Neural progenitor cell (in vitro differentiated cells): Measurements from ENCODE around the gene ERC2. TPM values are rescaled to one million over a fixed set of nuclear protein-coding genes. Genes with fewer than 3 reads are reported as not detected.

Experiments used
- DNase-seq: peaks from one replicate; pipeline ENCODE4 v3.0.0-alpha.2; 2016; ENCODE audit warnings: low spot score
- H2AFZ ChIP-seq: fragments of 200-600 bp; sonication (generic); replicated peaks from 2 replicates; pipeline ENCODE4 v1.6.1; 2016; ENCODE audit warnings: antibody characterized with exemption
- H3F3A ChIP-seq: fragments of 200-600 bp; sonication (generic); 2 replicates; pipeline ENCODE4 v1.6.1; 2016; ENCODE audit warnings: antibody characterized with exemption, low read depth
- H3K27ac ChIP-seq: fragments of 200-600 bp; sonication (generic); 2 replicates; pipeline ENCODE4 v1.5.1; 2016; ENCODE audit warnings: mild to moderate bottlenecking
- H3K27me3 ChIP-seq: fragments of 200-600 bp; sonication (generic); 2 replicates; pipeline ENCODE4 v1.6.1; 2016; ENCODE audit warnings: mild to moderate bottlenecking, moderate library complexity
- H3K36me3 ChIP-seq: fragments of 200-600 bp; sonication (generic); 2 replicates; pipeline ENCODE4 v1.5.1; 2016
- H3K4me1 ChIP-seq: fragments of 200-600 bp; sonication (generic); 2 replicates; pipeline ENCODE4 v1.6.1; 2016; ENCODE audit warnings: mixed run types
- H3K4me2 ChIP-seq: fragments of 200-600 bp; sonication (generic); 2 replicates; pipeline ENCODE4 v1.6.1; 2016
- H3K4me3 ChIP-seq: fragments of 200-600 bp; sonication (generic); 2 replicates; pipeline ENCODE4 v1.5.1; 2016
- H3K79me2 ChIP-seq: fragments of 200-600 bp; sonication (generic); 2 replicates; pipeline ENCODE4 v1.6.1; 2016; ENCODE audit warnings: low read depth
- H3K9ac ChIP-seq: fragments of 200-600 bp; sonication (generic); 2 replicates; pipeline ENCODE4 v1.6.1; 2016
- H3K9me3 ChIP-seq: fragments of 200-600 bp; sonication (generic); 2 replicates; pipeline ENCODE4 v1.5.1; 2016; ENCODE audit warnings: low read depth
- H4K20me1 ChIP-seq: fragments of 200-600 bp; sonication (generic); 2 replicates; pipeline ENCODE4 v1.6.1; 2016; ENCODE audit warnings: low read depth
- H3K27ac Mint-ChIP-seq: 3 replicates; pipeline ENCODE4 v1.8.0; 2021; ENCODE audit warnings: mixed read lengths
- H3K27me3 Mint-ChIP-seq: 2 replicates; pipeline ENCODE4 v1.8.0; 2022; ENCODE audit warnings: low read depth, mild to moderate bottlenecking, inconsistent platforms, moderate library complexity, mixed read lengths; ENCODE audit not compliant: insufficient read depth
- H3K36me3 Mint-ChIP-seq: 3 replicates; pipeline ENCODE4 v1.8.0; 2021; ENCODE audit warnings: mixed read lengths
- H3K4me1 Mint-ChIP-seq: 3 replicates; pipeline ENCODE4 v1.8.0; 2021; ENCODE audit warnings: mixed read lengths
- H3K4me3 Mint-ChIP-seq: 3 replicates; pipeline ENCODE4 v1.8.0; 2021; ENCODE audit warnings: mild to moderate bottlenecking, moderate library complexity, mixed read lengths
- H3K9me3 Mint-ChIP-seq: 3 replicates; pipeline ENCODE4 v1.8.0; 2020; ENCODE audit warnings: mixed read lengths
- EZH2 ChIP-seq: fragments of 200-600 bp; sonication (generic); IDR thresholded peaks from 2 replicates; pipeline ENCODE4 v1.6.1; 2017; ENCODE audit warnings: antibody characterized with exemption, mild to moderate bottlenecking, moderate library complexity
- EZH2phosphoT487 ChIP-seq: fragments of 200-600 bp; sonication (generic); IDR thresholded peaks from 2 replicates; pipeline ENCODE4 v1.6.1; 2017; ENCODE audit warnings: antibody characterized with exemption
- total RNA-seq: library from RNA; depleted of rRNA; stranded (reverse); fragments of >200 nt; gene quantifications from 2 replicates; pipeline ENCODE4 v1.2.3, GENCODE V29; 2015; ENCODE audit warnings: low replicate concordance
- TF ChIP-seq, protein P1 (sequence below): fragments of 200-600 bp; sonication (generic); IDR thresholded peaks from 2 replicates; pipeline ENCODE4 v1.5.1; 2017; ENCODE audit warnings: antibody characterized with exemption, mild to moderate bottlenecking

Gene ERC2
- total RNA-seq, 1 donor from 2014 or later, result 24.8 TPM

DNA sequence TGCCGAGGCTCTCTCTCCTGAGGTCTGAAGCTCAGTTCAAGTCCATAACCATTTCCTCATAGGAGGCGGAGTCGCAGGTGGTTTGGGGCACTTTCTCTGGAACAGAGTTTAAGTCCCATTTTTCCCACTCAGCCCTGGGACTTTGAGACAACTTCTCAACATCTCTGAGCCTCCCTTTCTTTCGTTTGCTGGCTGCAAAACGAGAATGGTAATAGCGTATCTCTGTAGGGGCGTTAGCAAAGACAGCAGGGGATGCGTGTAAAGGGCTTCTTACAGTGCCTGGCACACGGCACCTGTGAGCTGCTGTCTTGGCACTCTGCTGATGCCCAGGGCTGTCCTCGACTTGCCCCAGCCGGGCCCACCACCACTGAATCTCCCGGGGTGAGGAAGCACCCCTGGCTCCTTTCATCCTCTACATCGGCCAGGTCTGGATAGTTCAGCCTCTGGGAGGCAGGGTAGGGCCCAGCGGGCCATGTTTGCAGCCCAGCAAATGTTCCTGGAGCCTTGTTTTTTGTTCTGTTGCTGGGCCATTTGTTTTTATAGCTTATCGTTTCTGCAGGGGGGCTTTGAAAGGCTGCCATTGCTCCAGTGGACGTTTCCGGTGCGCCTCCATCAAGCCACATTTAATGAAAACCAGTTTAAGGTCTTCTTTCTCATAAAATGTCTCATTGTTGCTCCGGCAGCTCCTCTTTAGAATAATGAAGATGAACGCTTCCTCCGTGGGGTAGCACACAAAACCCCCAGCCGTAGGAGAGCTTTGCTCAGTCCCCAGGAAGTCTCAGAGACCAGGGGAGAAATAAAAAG is 921.2 kb downstream of the ERC2 start:
- Histone ChIP-seq H2AFZ (peak overlapping the region; percentile 44), H3K9me3 (no peaks in the 10 kb centered on the region), H3F3A (peaks cover 36% of the 10 kb centered on the region), H3K27ac (no peak overlapping the region), H3K79me2 (no peaks in the 10 kb centered on the region), H3K4me2 (peak overlapping the region; percentile 62), H3K4me3 (no peak overlapping the region), H3K9ac (no peak overlapping the region), H3K4me1 (peaks cover 29% of the 10 kb centered on the region), H3K27me3 (no peaks in the 10 kb centered on the region), H4K20me1 (no peaks in the 10 kb centered on the region), H3K36me3 (no peaks in the 10 kb centered on the region)
- Mint-ChIP-seq H3K27ac (peak overlapping the region; percentile 98), H3K36me3 (peaks cover 4% of the 10 kb centered on the region), H3K9me3 (peaks cover 6% of the 10 kb centered on the region), H3K4me1 (peaks cover 53% of the 10 kb centered on the region), H3K27me3 (peaks cover 7% of the 10 kb centered on the region), H3K4me3 (peak overlapping the region; percentile 57)
- no peak for DNase-seq
- TF ChIP-seq, protein P1, sequence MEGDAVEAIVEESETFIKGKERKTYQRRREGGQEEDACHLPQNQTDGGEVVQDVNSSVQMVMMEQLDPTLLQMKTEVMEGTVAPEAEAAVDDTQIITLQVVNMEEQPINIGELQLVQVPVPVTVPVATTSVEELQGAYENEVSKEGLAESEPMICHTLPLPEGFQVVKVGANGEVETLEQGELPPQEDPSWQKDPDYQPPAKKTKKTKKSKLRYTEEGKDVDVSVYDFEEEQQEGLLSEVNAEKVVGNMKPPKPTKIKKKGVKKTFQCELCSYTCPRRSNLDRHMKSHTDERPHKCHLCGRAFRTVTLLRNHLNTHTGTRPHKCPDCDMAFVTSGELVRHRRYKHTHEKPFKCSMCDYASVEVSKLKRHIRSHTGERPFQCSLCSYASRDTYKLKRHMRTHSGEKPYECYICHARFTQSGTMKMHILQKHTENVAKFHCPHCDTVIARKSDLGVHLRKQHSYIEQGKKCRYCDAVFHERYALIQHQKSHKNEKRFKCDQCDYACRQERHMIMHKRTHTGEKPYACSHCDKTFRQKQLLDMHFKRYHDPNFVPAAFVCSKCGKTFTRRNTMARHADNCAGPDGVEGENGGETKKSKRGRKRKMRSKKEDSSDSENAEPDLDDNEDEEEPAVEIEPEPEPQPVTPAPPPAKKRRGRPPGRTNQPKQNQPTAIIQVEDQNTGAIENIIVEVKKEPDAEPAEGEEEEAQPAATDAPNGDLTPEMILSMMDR, result no peak
- TF ChIP-seq EZH2phosphoT487, result no peak
- no peak for TF ChIP-seq EZH2

DNA sequence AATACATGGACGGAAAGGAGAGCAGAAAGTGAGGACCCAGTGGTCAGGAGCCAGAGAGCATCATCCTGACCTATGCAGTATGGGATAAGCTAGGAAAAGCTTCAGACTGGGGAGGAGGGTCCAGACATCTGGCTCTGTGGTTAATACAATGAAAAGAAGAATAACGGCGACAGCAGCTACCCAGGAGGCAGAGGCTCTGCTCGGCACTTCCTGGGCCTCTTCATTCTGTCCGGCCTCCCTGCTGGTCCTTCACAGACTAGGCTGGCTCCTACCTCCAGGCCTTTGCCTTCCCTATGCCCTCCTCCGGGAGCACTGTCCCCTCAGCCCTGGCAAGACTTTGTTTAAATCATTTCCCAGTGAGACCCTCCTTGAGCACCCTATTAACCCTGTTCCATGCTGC is 922.3 kb downstream of the ERC2 start:
- Histone ChIP-seq H3K4me3 (no peak overlapping the region), H3K4me1 (peaks cover 29% of the 10 kb centered on the region), H3K9me3 (no peaks in the 10 kb centered on the region), H2AFZ (no peak overlapping the region), H3K27ac (no peak overlapping the region), H4K20me1 (no peaks in the 10 kb centered on the region), H3K9ac (no peak overlapping the region), H3K4me2 (peak overlapping the region; percentile 11), H3K79me2 (no peaks in the 10 kb centered on the region), H3F3A (peaks cover 36% of the 10 kb centered on the region), H3K36me3 (no peaks in the 10 kb centered on the region), H3K27me3 (no peaks in the 10 kb centered on the region)
- Mint-ChIP-seq H3K27me3 (peaks cover 10% of the 10 kb centered on the region), H3K9me3 (peaks cover 6% of the 10 kb centered on the region), H3K27ac (peak overlapping the region; percentile 96), H3K4me1 (peaks cover 54% of the 10 kb centered on the region), H3K36me3 (peaks cover 4% of the 10 kb centered on the region), H3K4me3 (no peak overlapping the region)
- DNase-seq, result no peak
- TF ChIP-seq, protein P1, result no peak
- TF ChIP-seq EZH2phosphoT487 (no peak), EZH2 (no peak)

DNA sequence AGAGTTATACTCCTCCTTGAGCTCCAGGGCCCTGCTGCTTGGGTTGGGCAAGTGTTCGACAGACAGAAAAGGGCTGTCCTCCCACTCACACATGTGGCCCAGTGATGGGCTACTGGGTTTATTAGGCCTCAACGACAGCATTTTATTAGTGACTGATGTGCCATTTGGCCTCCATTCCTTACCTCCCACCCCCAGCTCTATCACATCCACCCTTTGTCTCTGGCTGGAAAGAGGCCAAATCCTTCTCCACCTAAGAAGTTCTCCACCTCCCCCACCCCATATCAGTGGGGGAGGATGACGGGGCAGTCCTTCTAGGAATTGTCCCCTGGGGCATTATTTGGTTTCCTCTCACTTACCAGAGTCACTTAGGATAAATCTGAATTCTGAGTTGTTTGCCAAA is 924.0 kb downstream of the ERC2 start:
- Histone ChIP-seq H4K20me1 (no peaks in the 10 kb centered on the region), H3K9ac (no peak overlapping the region), H2AFZ (no peak overlapping the region), H3F3A (peaks cover 33% of the 10 kb centered on the region), H3K27ac (no peak overlapping the region), H3K27me3 (no peaks in the 10 kb centered on the region), H3K4me2 (no peak overlapping the region), H3K9me3 (no peaks in the 10 kb centered on the region), H3K36me3 (no peaks in the 10 kb centered on the region), H3K79me2 (no peaks in the 10 kb centered on the region), H3K4me3 (no peak overlapping the region), H3K4me1 (peaks cover 36% of the 10 kb centered on the region)
- Mint-ChIP-seq H3K36me3 (peaks cover 4% of the 10 kb centered on the region), H3K27ac (no peak overlapping the region), H3K9me3 (peaks cover 6% of the 10 kb centered on the region), H3K4me1 (peaks cover 69% of the 10 kb centered on the region), H3K27me3 (peaks cover 10% of the 10 kb centered on the region), H3K4me3 (no peak overlapping the region)
- TF ChIP-seq, protein P1, result no peak
- TF ChIP-seq EZH2 (no peak), EZH2phosphoT487 (no peak)
- no peak for DNase-seq
